ENCODE measurements around the gene RNF207. TPM values are rescaled to one million over a fixed set of nuclear protein-coding genes. Genes with fewer than 3 reads are reported as not detected.

Gene RNF207
- total RNA-seq, 2 donors from 2014 or later, result 8.6 to 8.7 TPM

GRCh38 chr1:6191968-6192367, 14.0 kb upstream of the RNF207 start:
- DNase-seq (ENCODE audit: low spot score), result no peak
- intact Hi-C loops (cut with DNase I), result no loop called here

GRCh38 chr1:6197746-6198427, 8.0 kb upstream of the RNF207 start:
- no peak for DNase-seq (ENCODE audit: low spot score)
- intact Hi-C loops (cut with DNase I), result no loop called here

GRCh38 chr1:6198646-6199297, 7.1 kb upstream of the RNF207 start:
- intact Hi-C loops (cut with DNase I), result no loop called here
- no peak for DNase-seq (ENCODE audit: low spot score)

GRCh38 chr1:6199298-6200187, 6.4 kb upstream of the RNF207 start, which contains the start of gene RPL22:
Gene RPL22 (minus strand): TSS chr1:6199595. CDS start chr1:6199573, 22 bp downstream.
- DNase-seq (ENCODE audit: low spot score), result peak; percentile 99
- intact Hi-C loops (cut with DNase I), result no loop called here

GRCh38 chr1:6200188-6200809, 5.6 kb upstream of the RNF207 start:
- DNase-seq (ENCODE audit: low spot score), result no peak
- intact Hi-C loops (cut with DNase I), result no loop called here

- DNase-seq (ENCODE audit: low spot score), result no peak
- intact Hi-C loops (cut with DNase I), result no loop called here
Observed at GRCh38 chr1:6202256-6202655, 3.7 kb upstream of the RNF207 start.

- intact Hi-C loops (cut with DNase I), result loop anchor here in 1 of 2 donors (5.0 kb wide), 1 partner anchor 36 kb away; the partner anchor contains the start of gene HES3
- DNase-seq (ENCODE audit: low spot score), result no peak
Observed at GRCh38 chr1:6206520-6206855, 569 bp downstream of the RNF207 start.

- DNase-seq (ENCODE audit: low spot score), result no peak
- intact Hi-C loops (cut with DNase I), result loop anchor here in 1 of 2 donors (5.0 kb wide), 1 partner anchor 35 kb away; the partner anchor contains the start of gene HES3
Observed at GRCh38 chr1:6207075-6207885, 1.4 kb downstream of the RNF207 start.

GRCh38 chr1:6207921-6208320, 2.0 kb downstream of the RNF207 start:
- no peak for DNase-seq (ENCODE audit: low spot score)
- intact Hi-C loops (cut with DNase I), result loop anchor here in 1 of 2 donors (5.0 kb wide), 1 partner anchor 34 kb away; the partner anchor contains the start of gene HES3

- intact Hi-C loops (cut with DNase I), result loop anchor here in 1 of 2 donors (5.0 kb wide), 1 partner anchor 33 kb away; the partner anchor contains the start of gene HES3
- DNase-seq (ENCODE audit: low spot score), result peak; percentile 86
Observed at GRCh38 chr1:6208723-6209660, 3.1 kb downstream of the RNF207 start.

- intact Hi-C loops (cut with DNase I), result loop anchor here in 1 of 2 donors (5.0 kb wide), 1 partner anchor 32 kb away; the partner anchor contains the start of gene HES3
- no peak for DNase-seq (ENCODE audit: low spot score)
Observed at GRCh38 chr1:6209661-6210580, 4.0 kb downstream of the RNF207 start.

- intact Hi-C loops (cut with DNase I), result no loop called here
- DNase-seq (ENCODE audit: low spot score), result no peak
Observed at GRCh38 chr1:6210591-6211355, 4.9 kb downstream of the RNF207 start.

- DNase-seq (ENCODE audit: low spot score), result no peak
- intact Hi-C loops (cut with DNase I), result no loop called here
Observed at GRCh38 chr1:6211731-6212130, 5.8 kb downstream of the RNF207 start.

GRCh38 chr1:6212193-6212959, 6.5 kb downstream of the RNF207 start:
- intact Hi-C loops (cut with DNase I), result no loop called here
- no peak for DNase-seq (ENCODE audit: low spot score)

All from posterior vena cava (tissue), 2 donors.